ENCODE data around the gene RPUSD3.

The RPUSD3 gene

DNA sequence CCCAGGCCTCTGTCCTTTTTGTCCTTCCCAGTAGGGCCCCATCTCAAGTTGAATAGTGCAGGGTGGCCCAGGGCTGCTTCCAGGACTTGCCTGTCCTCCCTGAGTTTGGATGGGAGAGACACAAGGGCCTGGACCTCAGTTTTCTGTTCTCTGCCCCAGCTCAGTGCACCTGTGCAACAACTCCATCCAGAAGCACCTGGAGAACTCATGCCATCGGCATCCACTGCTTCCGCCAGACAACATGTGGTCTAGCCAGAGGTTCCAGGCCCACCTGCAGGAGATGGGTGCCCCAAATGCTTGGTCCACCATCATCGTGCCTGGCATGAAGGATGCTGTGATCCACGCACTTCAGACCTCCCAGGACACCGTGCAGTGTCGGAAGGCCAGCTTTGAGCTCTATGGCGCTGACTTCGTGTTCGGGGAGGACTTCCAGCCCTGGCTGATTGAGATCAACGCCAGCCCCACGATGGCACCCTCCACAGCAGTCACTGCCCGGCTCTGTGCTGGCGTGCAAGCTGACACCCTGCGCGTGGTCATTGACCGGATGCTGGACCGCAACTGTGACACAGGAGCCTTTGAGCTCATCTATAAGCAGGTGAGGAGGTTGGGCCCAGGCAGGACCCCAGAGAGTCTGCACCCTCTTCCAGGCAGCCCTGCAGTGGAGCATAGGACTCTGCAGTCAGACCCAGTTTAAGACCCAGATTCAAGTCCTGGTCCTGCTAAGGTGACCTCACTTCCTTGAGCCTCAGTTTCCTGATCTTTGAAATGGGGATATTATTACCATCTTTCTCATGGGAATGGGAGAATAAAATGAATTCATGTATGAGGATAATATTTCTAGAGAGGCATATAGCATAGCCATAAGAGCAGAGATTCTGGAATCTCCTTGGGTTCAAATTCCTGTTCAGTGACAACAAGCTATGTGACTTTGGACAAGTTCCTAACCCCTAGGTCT lies 14.7 kb downstream of the RPUSD3 start:
- DNase-seq: no peak

DNA sequence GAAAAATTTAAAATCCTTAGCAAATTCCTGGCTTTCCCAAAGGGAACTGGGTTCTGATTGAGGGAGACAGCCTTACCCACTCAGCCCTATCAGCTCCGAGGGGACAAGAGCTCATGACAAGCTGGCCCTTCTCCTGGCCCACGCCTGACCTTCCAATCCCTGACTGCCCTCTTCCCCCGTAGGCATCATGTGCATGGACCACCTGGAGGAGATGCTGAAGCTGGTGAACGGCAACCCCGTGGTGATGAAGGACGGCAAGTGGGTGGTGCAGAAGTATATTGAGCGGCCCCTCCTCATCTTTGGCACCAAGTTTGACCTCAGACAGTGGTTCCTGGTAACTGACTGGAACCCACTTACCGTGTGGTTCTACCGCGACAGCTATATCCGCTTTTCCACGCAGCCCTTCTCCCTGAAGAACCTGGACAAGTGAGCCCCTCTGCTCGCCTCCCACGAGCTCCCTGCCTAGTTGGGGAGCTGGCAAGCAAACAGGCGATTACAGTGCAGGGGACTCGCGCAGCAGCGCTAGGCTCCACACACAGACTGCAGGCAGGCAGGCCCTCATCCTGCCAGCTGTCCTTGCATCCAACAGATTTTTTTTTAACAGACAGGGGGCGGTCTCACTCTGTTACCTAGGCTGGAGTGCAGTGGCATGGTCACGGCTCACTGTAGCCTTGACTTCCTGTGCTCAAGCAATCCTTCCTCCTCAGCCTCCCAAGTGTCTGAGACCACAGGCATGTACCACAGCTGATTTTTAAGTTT lies 16.8 kb downstream of the RPUSD3 start:
- peak in 1 of 5 experiments; percentile 69 for DNase-seq

DNA sequence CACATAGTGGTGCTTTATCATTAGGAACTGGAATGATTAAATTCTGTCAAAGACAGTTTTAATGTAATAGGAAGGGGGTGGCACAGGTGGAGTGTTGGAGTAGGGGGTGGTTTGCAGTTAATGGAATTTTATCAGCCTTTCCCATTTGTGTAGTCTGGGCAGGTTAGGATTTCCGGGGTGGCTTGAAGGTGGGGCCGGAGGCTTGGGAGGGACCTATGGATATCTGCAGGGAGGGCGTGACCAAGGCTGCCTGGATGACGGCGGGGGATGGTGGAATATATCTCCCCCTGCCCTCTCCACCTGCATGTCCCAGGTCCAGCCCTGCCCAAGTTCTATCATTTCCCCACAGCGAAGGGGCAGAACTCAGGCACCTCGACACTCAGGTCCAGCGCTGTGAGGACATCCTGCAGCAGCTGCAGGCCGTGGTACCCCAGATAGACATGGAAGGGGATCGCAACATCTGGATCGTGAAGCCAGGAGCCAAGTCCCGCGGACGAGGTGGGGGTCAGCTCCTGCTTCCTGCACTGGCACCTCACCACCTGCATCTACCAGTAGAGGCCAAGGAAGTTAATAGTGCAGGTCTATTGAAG lies 18.3 kb downstream of the RPUSD3 start:
- DNase-seq: no peak

DNA sequence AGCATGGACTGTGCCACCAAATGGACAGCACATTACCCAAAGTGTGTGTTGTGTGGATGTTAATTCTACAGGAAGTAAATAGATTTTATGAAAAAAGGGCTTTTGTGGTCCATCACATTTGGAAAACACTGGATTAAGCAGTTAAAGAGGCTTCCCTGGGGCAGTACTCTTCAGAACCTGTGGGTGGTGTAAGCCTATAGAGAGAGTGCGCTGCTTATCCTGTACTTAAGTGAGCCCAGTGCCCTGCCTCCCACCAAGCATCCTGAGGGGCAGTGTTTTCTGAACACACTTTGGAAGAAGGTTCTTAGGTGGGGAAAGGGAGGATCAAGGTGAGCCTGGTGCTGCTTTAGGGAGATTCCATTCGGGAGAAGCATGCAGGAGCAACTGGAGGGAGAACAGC lies 22.9 kb downstream of the RPUSD3 start:
- DNase-seq: no peak

DNA sequence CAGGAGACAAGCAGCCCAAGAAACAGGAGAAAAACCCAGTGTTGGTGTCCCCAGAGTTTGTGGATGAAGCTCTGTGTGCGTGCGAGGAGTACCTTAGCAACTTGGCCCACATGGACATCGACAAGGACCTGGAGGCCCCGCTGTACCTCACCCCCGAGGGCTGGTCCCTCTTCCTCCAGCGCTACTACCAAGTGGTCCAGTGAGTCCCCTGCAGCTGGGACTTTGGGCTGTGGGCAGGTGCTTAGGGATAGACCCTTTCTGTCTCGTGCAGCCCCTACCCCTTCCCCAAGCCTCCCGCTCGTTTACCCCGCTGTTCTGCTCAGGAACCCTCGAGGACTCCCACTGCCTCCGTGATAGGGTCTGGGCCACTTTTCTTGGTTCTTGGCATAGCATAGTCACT lies 23.3 kb downstream of the RPUSD3 start:
- DNase-seq: no peak

DNA sequence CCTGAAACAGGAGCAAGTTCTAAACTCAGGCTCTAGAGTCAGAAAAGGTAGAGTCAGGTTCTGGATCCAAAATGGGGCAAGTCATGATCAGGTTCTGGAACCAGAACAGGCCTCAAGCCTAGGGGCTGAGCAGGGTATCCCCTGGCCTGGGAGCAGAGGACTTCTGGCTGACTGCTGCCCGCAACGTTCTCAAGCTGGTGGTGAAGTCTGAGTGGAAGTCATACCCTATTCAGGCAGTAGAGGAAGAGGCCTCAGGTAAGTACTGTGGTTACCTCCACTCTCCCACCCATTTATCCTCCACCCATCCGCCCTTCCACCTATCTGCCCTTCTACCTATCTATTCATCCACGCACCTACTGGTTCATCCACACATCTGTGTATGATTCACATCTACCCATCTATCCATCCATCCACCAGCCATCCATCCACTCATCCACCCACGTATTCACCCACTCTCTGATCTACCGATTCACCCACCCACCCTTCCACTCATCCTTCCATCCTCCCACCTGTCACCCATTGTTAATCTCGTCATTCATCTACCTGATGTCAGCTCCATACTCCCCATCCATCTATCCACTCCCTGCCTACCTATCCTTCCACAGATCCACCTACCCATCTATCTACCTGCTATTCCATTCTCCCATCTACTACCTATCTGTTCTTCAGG lies 25.0 kb downstream of the RPUSD3 start:
- DNase-seq: no peak

DNA sequence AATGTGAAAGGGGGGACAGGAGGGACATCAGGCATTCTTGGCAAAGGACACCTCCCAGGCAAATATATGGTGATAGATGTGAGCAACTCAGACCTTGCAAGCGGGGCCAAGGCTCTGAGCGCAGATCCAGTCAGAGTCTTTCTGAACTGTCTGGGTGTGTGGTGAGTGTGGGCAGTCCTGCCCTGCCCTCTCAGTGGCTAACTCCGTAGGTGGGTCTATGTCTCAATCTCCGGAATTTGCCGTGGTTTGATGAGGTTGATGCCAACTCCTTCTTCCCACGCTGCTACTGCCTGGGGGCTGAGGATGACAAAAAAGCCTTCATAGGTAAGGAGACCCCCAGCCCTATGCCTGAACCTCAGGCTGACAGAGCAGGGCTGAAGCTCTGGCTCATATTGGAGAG lies 26.4 kb downstream of the RPUSD3 start:
- DNase-seq: no peak

DNA sequence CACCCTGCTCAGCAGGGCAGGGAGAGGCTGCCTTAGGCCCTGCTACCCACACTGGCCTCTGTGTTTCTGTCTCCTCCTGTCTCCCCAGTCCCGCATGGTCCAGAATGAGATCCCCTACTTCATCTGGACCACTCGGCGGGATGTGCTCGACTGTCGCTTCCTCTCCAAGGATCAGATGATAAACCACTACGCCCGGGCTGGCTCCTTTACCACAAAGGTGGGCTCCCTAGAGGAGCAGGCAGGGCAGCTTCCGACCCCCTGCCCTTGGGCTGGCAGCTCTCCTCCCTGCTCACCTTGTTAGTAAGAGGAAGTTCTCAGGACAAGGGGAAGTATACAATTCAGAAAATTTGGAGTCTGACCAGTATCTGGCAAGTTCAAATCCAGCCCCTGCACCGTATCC lies 27.8 kb downstream of the RPUSD3 start:
- DNase-seq: no peak

DNA sequence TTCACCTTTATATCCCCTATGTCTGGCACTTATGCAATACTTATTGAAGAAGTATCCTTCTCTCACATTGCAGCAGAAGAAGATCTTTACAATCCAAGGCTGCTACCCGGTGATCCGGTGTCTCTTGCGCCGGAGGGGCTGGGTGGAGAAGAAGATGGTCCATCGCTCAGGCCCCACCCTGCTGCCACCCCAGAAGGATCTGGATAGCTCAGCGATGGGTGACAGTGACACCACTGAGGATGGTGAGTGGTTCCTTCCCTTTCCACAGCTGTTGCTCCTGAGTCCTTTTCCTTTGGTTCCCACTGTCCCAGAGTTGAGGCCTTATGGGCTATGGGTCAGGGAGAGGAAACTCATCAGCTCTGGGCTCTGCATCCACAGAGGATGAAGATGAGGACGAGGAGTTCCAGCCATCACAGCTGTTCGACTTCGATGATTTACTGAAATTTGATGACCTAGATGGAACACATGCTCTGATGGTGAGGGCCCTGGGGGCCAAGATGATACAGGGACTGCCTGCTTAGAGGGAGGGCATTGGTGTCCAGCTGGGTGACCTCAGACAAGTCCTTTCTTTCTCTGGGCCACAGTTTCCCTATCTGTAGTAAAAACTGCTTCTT lies 30.8 kb downstream of the RPUSD3 start:
- no peak for DNase-seq

DNA sequence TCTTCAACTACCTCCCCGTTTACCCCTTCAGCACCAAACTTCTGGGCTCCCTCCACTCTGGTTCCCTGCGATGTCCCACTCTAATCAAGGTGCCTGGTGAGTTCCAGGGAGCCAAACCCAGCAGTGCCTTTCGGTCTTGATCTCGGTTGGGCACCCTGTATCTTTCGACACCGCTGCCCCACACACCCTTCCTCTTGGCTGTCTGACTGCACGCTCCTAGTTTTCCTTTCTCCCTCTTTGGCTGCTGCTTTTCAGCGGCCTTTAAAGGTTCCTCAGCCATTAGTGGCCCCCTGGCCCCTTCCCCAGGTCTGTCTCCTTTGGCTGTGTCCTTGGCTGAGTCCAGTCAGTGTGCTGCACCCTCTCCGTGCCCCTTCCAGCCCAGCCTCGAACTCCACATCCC lies 33.0 kb downstream of the RPUSD3 start:
- no peak for DNase-seq

DNA sequence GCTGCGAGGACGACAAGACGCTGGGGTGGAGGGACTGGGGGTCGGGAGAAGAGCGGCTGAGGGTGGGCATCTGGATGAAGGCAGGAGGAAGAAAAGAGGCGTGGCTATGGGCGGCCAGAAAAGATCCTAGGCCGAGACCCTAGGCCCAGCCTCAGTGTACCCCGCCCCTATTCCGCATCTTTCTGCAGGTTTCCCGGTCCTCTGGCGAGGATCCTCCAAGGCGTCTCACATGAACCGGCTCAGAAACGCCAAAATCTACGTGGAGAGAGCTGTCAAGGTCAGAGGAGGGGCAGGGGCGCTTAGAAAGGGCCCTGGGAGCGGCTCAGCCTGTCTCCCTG lies 33.4 kb downstream of the RPUSD3 start:
- DNase-seq: no peak

DNA sequence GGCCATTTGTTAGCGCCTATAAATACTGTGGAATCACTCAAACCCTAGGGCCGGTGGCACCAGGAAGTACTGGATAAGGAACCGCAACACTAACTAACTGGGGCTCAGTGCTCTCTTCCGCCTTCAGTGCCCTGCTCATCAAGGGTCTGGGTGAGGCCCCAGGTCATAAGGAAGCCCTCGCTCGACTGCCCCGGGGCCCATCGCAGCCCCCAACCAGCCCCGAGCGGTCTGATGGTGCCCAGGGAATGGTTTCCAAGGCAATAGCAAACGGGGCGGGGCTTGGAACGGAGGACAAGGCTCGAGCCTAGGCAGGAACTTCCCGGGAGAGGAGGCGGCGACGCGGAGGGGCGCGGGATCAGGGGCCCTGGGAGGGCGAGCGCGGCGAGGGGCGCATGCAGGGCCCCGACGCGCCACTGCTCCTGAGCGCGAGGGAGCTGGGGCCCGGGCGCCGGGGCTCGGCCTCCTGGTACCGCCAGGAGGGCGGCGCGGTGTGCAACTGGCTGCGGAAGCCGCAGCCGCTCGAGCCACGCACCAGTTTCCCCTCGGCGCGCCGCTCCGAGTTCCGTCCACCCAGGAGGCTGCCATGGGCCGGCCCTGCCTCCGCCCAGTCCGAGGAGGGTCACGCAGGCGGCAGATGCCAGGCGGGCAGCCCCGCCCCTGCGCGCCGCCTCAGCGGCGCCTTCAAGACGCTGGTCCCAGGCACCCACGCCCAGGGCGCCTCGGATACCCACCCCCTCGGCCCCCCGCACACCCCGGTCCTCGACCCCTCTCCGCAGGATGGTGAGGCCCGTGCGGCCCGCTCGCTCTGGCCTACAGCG lies 34.0 kb downstream of the RPUSD3 start, which contains the start of gene TTLL3:
Gene TTLL3, plus strand, starts transcription at position 648 of the 818 bp plus-strand sequence. CDS start 400 bp downstream, outside the sequence.
- peak in 3 of 5 experiments; percentile 24 to 67 (median 24) for DNase-seq

DNA sequence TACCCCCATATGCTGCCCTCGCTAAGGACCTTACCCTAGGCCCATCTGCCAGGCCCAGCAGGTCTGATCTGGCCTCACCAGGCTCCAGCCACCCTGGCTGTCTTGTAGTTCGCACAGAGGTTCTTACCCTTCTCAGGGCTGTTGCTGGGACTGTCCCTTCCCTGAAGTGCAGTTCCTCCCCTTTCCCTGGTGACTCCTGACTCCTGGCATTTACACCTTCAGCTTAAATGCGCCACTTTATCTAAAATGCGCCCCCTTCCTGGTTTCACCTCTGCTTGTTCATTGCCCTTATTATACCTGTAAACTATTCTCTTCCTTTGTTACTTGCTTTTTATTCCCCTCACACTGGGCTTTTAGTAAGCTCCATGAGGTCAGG lies 34.6 kb downstream of the RPUSD3 start:
- peak in 1 of 5 experiments; percentile 10 for DNase-seq

DNA sequence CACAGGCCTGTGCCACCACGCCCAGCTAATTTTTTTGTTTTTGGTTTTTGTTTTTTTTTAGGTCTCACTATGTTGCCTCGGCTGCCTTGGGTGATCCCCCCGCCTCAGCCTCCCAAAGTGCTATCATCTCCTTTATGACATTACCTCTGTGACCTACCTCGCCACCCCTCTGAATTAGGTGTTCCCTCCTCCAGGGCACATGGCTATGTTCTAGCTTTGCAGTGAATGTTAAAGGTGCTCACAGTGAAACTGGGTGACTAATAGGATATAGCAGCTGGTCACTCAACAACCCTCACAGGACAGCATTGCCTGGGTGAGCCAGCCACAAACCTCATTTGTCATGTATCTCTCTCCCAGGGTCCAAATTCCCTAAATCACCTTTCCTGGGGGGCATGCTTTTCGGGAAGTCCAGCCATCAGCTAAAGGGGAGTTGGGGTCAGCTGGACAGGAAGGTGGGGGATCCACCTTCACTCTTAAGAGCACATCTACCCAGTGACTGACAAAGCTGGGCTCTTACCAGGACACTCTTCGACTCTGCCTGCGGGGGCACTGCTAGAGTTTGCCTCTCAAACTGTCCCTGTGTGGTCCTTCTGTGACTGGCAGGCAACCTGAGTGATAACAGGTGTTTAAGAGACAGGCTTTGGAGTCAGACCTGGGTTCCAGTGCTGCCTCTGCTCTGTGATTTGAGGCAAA lies 35.3 kb downstream of the RPUSD3 start:
- peak in 4 of 5 experiments; percentile 18 to 79 (median 27) for DNase-seq

DNA sequence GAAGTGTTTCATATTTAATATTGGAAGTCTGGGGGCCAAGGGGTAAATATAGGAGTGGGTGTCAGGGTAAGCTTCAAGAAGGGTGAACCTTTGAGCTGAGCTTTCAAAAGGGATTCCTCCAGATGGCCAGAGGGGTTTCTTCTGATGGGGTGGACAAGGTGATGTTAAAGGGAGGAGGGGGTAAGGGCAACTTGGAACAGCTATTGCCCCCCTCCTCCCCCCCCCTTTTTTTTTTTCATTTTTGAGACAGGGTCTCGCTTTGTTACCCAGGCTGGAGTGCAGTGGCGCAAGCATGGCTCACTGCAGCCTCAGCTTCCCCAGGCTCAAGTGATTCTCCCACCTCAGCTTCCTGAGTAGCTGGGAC lies 35.8 kb downstream of the RPUSD3 start:
- no peak for DNase-seq

DNA sequence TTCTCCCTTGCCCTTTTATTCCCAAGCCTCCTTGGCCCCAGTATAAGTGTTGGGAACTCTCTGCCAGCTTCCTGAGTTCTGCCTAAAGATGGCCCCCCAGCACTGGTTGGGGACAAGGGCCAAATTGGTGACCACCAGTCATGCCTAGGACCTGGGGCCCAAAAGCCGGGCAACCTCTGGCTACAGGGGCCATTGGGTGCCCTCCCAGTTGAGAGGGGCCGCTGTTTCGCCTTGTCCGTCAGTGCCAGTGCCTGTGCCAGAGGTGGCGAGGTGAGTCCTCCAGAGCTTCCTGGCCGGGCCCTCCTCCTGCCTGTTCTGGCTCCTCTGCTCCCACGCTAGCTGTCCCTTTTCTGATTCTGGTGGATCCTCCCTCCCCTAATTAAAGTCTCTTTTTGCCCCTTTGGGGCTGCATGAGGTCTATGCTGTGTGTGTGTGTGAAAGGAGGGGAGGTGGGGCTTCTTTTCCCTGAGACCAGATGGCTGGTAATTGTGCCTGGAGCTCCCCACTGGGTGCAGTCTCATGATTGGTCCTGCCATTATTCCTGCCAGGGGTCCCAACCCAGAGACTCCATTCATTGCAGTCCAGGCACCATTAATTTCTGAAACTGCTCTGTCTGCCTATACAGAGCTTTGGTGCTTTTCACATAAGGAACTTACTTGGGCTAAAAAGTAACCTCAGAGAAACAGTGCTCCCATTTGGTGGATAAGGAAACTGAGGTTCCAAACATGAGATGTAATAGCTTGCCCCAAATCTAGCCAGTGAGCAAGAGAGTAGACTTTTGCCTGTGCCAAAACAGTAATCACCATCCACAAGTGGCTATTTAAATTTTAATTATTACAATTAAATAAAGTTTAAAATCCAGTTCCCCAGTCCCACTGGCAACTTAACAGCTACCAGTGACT lies 36.9 kb downstream of the RPUSD3 start:
- no peak for DNase-seq

DNA sequence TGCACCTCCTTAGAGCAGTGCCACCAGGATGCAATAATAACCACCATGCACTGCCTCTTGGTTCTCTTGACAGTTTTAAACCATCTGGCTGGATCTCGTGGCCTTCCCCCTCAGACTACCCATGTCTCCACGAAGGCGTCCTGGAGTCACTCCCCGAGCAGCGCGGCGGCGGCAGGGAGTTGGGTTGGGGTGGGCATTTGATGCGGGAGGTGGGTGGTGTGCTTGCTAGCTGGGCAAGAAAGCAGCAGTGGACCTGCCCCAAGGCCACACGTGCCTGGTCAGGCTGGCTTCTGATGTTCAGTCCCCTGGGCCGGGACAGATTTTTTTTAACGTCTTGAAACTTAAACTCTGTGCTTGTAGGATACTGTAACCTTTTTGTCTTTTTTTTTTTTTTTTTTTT lies 37.7 kb downstream of the RPUSD3 start:
- no peak for DNase-seq

DNA sequence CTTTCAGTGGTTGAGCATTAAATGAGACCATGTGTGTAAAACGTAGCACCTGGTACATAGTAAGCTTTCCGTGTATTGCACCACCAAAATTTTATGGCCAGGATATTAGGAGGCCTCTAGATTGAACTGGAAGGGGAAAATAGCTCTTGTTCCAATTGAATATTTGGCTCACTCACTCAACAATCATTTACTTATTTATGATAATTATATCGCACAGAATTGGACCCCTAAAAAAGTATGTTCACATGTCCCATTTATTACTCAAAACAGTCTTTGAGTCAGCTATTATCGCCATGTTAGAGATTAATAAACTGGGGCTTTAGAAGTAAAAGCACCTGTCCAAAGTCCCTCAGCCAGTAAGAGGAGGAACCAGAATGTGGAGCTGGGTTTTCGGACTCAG lies 38.8 kb downstream of the RPUSD3 start:
- no peak for DNase-seq

DNA sequence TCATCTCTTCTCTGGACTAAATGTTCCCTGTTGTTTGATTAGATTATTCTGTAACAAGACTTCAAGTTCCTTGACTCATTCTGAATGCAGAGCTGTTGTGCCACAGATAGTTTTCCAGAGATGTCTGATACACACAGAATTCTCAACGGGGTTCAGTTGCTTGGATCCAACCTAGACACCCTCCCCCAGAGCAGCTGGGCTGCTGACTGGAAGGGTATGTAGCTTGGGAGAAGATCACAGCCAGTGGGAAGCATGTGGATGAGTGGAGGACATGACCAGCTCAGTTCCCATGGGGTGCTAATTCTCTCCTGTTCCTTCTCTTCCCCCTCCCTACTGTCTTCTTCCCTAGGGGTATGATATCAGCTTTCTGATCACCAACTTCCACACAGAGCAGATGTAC lies 40.3 kb downstream of the RPUSD3 start:
- no peak for DNase-seq

DNA sequence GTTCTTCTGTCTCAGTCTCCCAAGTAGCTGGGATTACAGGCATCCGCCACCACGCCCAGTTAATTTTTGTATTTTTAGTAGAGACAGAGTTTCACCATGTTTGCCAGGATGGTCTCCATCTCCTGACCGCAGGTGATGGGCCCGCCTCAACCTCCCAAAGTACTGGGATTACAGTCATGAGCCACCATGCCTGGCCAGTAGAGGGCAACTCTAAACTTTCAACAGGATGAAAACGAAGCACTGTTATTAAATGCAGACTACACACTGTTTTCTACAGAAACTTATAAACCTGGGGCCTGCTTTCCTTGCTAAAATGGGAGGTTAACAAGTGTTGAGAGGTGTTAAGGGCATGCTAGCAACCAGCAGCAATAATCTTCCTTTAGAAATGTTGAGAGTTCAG lies 43.3 kb downstream of the RPUSD3 start:
- DNase-seq: no peak

Measured in T-helper 2 cell (primary cell).